Measurements from ENCODE around the gene TRPC6. TPM values are rescaled to one million over a fixed set of nuclear protein-coding genes. Genes with fewer than 3 reads are reported as not detected.

Gene TRPC6
- total and polyA plus RNA-seq, 2 experiments from 2014 or later, result 0.13 to 4.8 TPM

GRCh38 chr11:101509922-101510321, 73.9 kb downstream of the TRPC6 start:
- Histone ChIP-seq H2AFZ (no peak overlapping the region), H3K36me3 (replicated peaks; ENCODE audit: insufficient read depth, low read depth) (no peaks in the 10 kb centered on the region), H3K27me3 (no peaks in the 10 kb centered on the region), H3K9me3 (ENCODE audit: low read depth) (no peaks in the 10 kb centered on the region), H3K4me1 (ENCODE audit: insufficient read depth) (peaks cover 7% of the 10 kb centered on the region), H4K20me1 (ENCODE audit: insufficient read depth, poor library complexity, severe bottlenecking) (no peaks in the 10 kb centered on the region), H3K27ac (peak overlapping the region; percentile 24), H3K4me3 (no peak overlapping the region), H3K9me2 (replicated peaks; ENCODE audit: insufficient read depth) (no peaks in the 10 kb centered on the region), H3K79me2 (no peaks in the 10 kb centered on the region), H3K4me2 (no peak overlapping the region)
- TF ChIP-seq EZH2phosphoT487 (IDR thresholded peaks at IDR 0.05; ENCODE audit: low read depth, severe bottlenecking, unreplicated experiment) (no peak), EZH2 (IDR thresholded peaks at IDR 0.05; ENCODE audit: borderline replicate concordance) (no peak), CTCF (IDR thresholded peaks at IDR 0.05; ENCODE audit: poor library complexity) (no peak)
- peak; percentile 34 for DNase-seq (ENCODE audit: low spot score)
- WGBS (ENCODE audit: low lambda C conversion rate, missing lambda C conversion rate), result 0% methylated on average over 1 of the region's 1 CpG

GRCh38 chr11:101508370-101508769, 75.4 kb downstream of the TRPC6 start:
- Histone ChIP-seq H3K79me2 (no peaks in the 10 kb centered on the region), H2AFZ (no peak overlapping the region), H3K9me3 (ENCODE audit: low read depth) (no peaks in the 10 kb centered on the region), H3K4me2 (no peak overlapping the region), H3K4me3 (no peak overlapping the region), H3K4me1 (ENCODE audit: insufficient read depth) (peaks cover 7% of the 10 kb centered on the region), H3K27ac (no peak overlapping the region), H3K9me2 (replicated peaks; ENCODE audit: insufficient read depth) (no peaks in the 10 kb centered on the region), H3K27me3 (no peaks in the 10 kb centered on the region), H3K36me3 (replicated peaks; ENCODE audit: insufficient read depth, low read depth) (no peaks in the 10 kb centered on the region), H4K20me1 (ENCODE audit: insufficient read depth, poor library complexity, severe bottlenecking) (no peaks in the 10 kb centered on the region)
- WGBS (ENCODE audit: low lambda C conversion rate, missing lambda C conversion rate), result 54% methylated on average over 2 of the region's 2 CpGs
- DNase-seq (ENCODE audit: low spot score), result no peak
- TF ChIP-seq EZH2phosphoT487 (IDR thresholded peaks at IDR 0.05; ENCODE audit: low read depth, severe bottlenecking, unreplicated experiment) (no peak), CTCF (IDR thresholded peaks at IDR 0.05; ENCODE audit: poor library complexity) (no peak), EZH2 (IDR thresholded peaks at IDR 0.05; ENCODE audit: borderline replicate concordance) (no peak)

GRCh38 chr11:101498891-101499290, 84.9 kb downstream of the TRPC6 start:
- Histone ChIP-seq H3K4me3 (no peak overlapping the region), H3K4me2 (no peak overlapping the region), H3K27me3 (no peaks in the 10 kb centered on the region), H2AFZ (no peak overlapping the region), H4K20me1 (ENCODE audit: insufficient read depth, poor library complexity, severe bottlenecking) (no peaks in the 10 kb centered on the region), H3K36me3 (replicated peaks; ENCODE audit: insufficient read depth, low read depth) (no peaks in the 10 kb centered on the region), H3K9me3 (ENCODE audit: low read depth) (no peaks in the 10 kb centered on the region), H3K4me1 (ENCODE audit: insufficient read depth) (no peaks in the 10 kb centered on the region), H3K79me2 (no peaks in the 10 kb centered on the region), H3K27ac (no peak overlapping the region), H3K9me2 (replicated peaks; ENCODE audit: insufficient read depth) (no peaks in the 10 kb centered on the region)
- DNase-seq (ENCODE audit: low spot score), result no peak
- 89% methylated on average over 1 of the region's 1 CpG for WGBS (ENCODE audit: low lambda C conversion rate, missing lambda C conversion rate)
- TF ChIP-seq EZH2 (IDR thresholded peaks at IDR 0.05; ENCODE audit: borderline replicate concordance) (no peak), EZH2phosphoT487 (IDR thresholded peaks at IDR 0.05; ENCODE audit: low read depth, severe bottlenecking, unreplicated experiment) (no peak), CTCF (IDR thresholded peaks at IDR 0.05; ENCODE audit: poor library complexity) (no peak)

- WGBS (ENCODE audit: low lambda C conversion rate, missing lambda C conversion rate), result 48% methylated on average over 5 of the region's 5 CpGs
- Histone ChIP-seq H3K4me3 (no peak overlapping the region), H3K4me2 (no peak overlapping the region), H4K20me1 (ENCODE audit: insufficient read depth, poor library complexity, severe bottlenecking) (no peaks in the 10 kb centered on the region), H3K27me3 (no peaks in the 10 kb centered on the region), H3K9me3 (ENCODE audit: low read depth) (no peaks in the 10 kb centered on the region), H3K79me2 (no peaks in the 10 kb centered on the region), H3K27ac (no peak overlapping the region), H3K9me2 (replicated peaks; ENCODE audit: insufficient read depth) (no peaks in the 10 kb centered on the region), H3K36me3 (replicated peaks; ENCODE audit: insufficient read depth, low read depth) (no peaks in the 10 kb centered on the region), H2AFZ (no peak overlapping the region), H3K4me1 (ENCODE audit: insufficient read depth) (no peaks in the 10 kb centered on the region)
- no peak for DNase-seq (ENCODE audit: low spot score)
- no peak for TF ChIP-seq EZH2 (IDR thresholded peaks at IDR 0.05; ENCODE audit: borderline replicate concordance)
- no peak for TF ChIP-seq EZH2phosphoT487 (IDR thresholded peaks at IDR 0.05; ENCODE audit: low read depth, severe bottlenecking, unreplicated experiment)
- no peak for TF ChIP-seq CTCF (IDR thresholded peaks at IDR 0.05; ENCODE audit: poor library complexity)
Measured at GRCh38 chr11:101497291-101497690, 86.5 kb downstream of the TRPC6 start.

Data from hepatocyte (in vitro differentiated cells).